Astrocyte (in vitro differentiated cells and primary cell): ENCODE measurements around the gene DUSP16. TPM values are rescaled to one million over a fixed set of nuclear protein-coding genes. Genes with fewer than 3 reads are reported as not detected.

ENCODE experiments used
- DNase-seq: peaks from one replicate; pipeline ENCODE4 v3.0.0-alpha.2; 2010; ENCODE audit warnings: low read depth
- FAIRE-seq: peaks from 2 replicates; lab custom pipeline; 2011; peaks lifted over from hg19 to GRCh38; lab: Jason Lieb, UNC
- H2AFZ ChIP-seq: 2 replicates; pipeline ENCODE4 v1.6.0; 2012; ENCODE audit warnings: low read depth, low read length, inconsistent platforms
- H3K27ac ChIP-seq: 2 replicates; pipeline ENCODE4 v1.5.1; 2011; ENCODE audit warnings: low read depth, low read length, inconsistent platforms
- H3K27me3 ChIP-seq: 2 replicates; pipeline ENCODE4 v1.6.0; 2011; ENCODE audit warnings: low read length, inconsistent platforms; ENCODE audit not compliant: insufficient read depth
- H3K36me3 ChIP-seq: 2 replicates; pipeline ENCODE4 v1.5.1; 2011; ENCODE audit warnings: low read length, inconsistent platforms; ENCODE audit not compliant: insufficient read depth
- H3K4me1 ChIP-seq: 2 replicates; pipeline ENCODE4 v1.5.1; 2011; ENCODE audit warnings: low read length, inconsistent platforms; ENCODE audit not compliant: insufficient read depth
- H3K4me2 ChIP-seq: 2 replicates; pipeline ENCODE4 v1.6.0; 2012; ENCODE audit warnings: low read length, inconsistent platforms
- H3K4me3 ChIP-seq: 2 replicates; pipeline ENCODE4 v1.5.1; 2011; ENCODE audit warnings: low read depth, mild to moderate bottlenecking, low read length, inconsistent platforms; ENCODE audit not compliant: insufficient read depth
- H3K79me2 ChIP-seq: 2 replicates; pipeline ENCODE4 v1.6.0; 2012; ENCODE audit warnings: mild to moderate bottlenecking, low read length, inconsistent platforms; ENCODE audit not compliant: insufficient read depth
- H3K9ac ChIP-seq: 2 replicates; pipeline ENCODE4 v1.6.0; 2012; ENCODE audit warnings: mild to moderate bottlenecking, low read length, inconsistent platforms
- H3K9me3 ChIP-seq: 2 replicates; pipeline ENCODE4 v1.5.1; 2012; ENCODE audit warnings: low read depth, mild to moderate bottlenecking, low read length, inconsistent platforms; ENCODE audit not compliant: insufficient read depth
- H4K20me1 ChIP-seq: 2 replicates; pipeline ENCODE4 v1.6.0; 2012; ENCODE audit warnings: low read length, inconsistent platforms; ENCODE audit not compliant: insufficient read depth
- H3K27ac Mint-ChIP-seq: one replicate; pipeline ENCODE4 v1.8.0; 2021; ENCODE audit warnings: mild to moderate bottlenecking, mixed read lengths; ENCODE audit not compliant: unreplicated experiment
- H3K27me3 Mint-ChIP-seq: one replicate; pipeline ENCODE4 v1.8.0; 2021; ENCODE audit warnings: low read depth, mixed read lengths; ENCODE audit not compliant: unreplicated experiment
- H3K36me3 Mint-ChIP-seq: one replicate; pipeline ENCODE4 v1.8.0; 2021; ENCODE audit warnings: low read depth, mixed read lengths; ENCODE audit not compliant: unreplicated experiment
- H3K4me1 Mint-ChIP-seq: one replicate; pipeline ENCODE4 v1.8.0; 2021; ENCODE audit warnings: low read depth, mixed read lengths; ENCODE audit not compliant: unreplicated experiment
- H3K4me3 Mint-ChIP-seq: one replicate; pipeline ENCODE4 v1.8.0; 2021; ENCODE audit warnings: mild to moderate bottlenecking, moderate library complexity, mixed read lengths; ENCODE audit not compliant: unreplicated experiment
- H3K9me3 Mint-ChIP-seq: one replicate; pipeline ENCODE4 v1.8.0; 2021; ENCODE audit warnings: mild to moderate bottlenecking, mixed read lengths; ENCODE audit not compliant: unreplicated experiment
- CTCF ChIP-seq: IDR thresholded peaks from 2 replicates; pipeline ENCODE4 v1.5.1; 2011; ENCODE audit warnings: low read depth, mild to moderate bottlenecking, inconsistent platforms, low read length, moderate library complexity; ENCODE audit not compliant: insufficient read depth
- EZH2 ChIP-seq: IDR thresholded peaks from 2 replicates; pipeline ENCODE4 v1.6.1; 2012; ENCODE audit warnings: mild to moderate bottlenecking, low read length, inconsistent platforms; ENCODE audit not compliant: insufficient read depth
- total RNA-seq: library from RNA; stranded (reverse); gene quantifications from 2 replicates; pipeline ENCODE4 v1.2.1, GENCODE V29; 2021

The DUSP16 gene
- total RNA-seq, 1 donor from 2014 or later, result 24.2 TPM

GRCh38 chr12:12436831-12437345 lies 125.8 kb downstream of the DUSP16 start:
- H3K27ac Mint-ChIP-seq, result no peak overlapping the region
- FAIRE-seq (no peak), DNase-seq (peak; percentile 25)
- TF ChIP-seq EZH2 (no peak), CTCF (no peak)
- Histone ChIP-seq H3K4me1 (peaks cover 3% of the 10 kb centered on the region), H3K4me2 (no peak overlapping the region), H2AFZ (no peak overlapping the region), H4K20me1 (no peaks in the 10 kb centered on the region), H3K79me2 (no peaks in the 10 kb centered on the region), H3K4me3 (no peak overlapping the region), H3K9ac (no peak overlapping the region), H3K36me3 (no peaks in the 10 kb centered on the region), H3K27ac (peak overlapping the region; percentile 31), H3K9me3 (no peaks in the 10 kb centered on the region), H3K27me3 (no peaks in the 10 kb centered on the region)
- peaks cover 2% of the 10 kb centered on the region for H3K4me1 Mint-ChIP-seq
- no peaks in the 10 kb centered on the region for H3K27me3 Mint-ChIP-seq
- H3K9me3 Mint-ChIP-seq, result peaks cover 2% of the 10 kb centered on the region
- peaks cover 10% of the 10 kb centered on the region for H3K36me3 Mint-ChIP-seq
- no peak overlapping the region for H3K4me3 Mint-ChIP-seq

- Mint-ChIP-seq H3K27me3 (no peaks in the 10 kb centered on the region), H3K27ac (no peak overlapping the region), H3K9me3 (peaks cover 2% of the 10 kb centered on the region), H3K4me1 (peaks cover 3% of the 10 kb centered on the region), H3K4me3 (no peak overlapping the region), H3K36me3 (peaks cover 9% of the 10 kb centered on the region)
- DNase-seq (no peak), FAIRE-seq (no peak)
- Histone ChIP-seq H3K4me2 (no peak overlapping the region), H3K4me3 (no peak overlapping the region), H3K27me3 (no peaks in the 10 kb centered on the region), H3K4me1 (no peaks in the 10 kb centered on the region), H3K36me3 (no peaks in the 10 kb centered on the region), H2AFZ (no peak overlapping the region), H3K27ac (no peak overlapping the region), H3K9me3 (no peaks in the 10 kb centered on the region), H3K79me2 (no peaks in the 10 kb centered on the region), H4K20me1 (no peaks in the 10 kb centered on the region), H3K9ac (no peak overlapping the region)
- no peak for TF ChIP-seq EZH2
- TF ChIP-seq CTCF, result no peak
These were observed 129.4 kb downstream of the DUSP16 start for GRCh38 chr12:12433203-12433731.

- no peak overlapping the region for H2AFZ ChIP-seq
- H3K4me1 ChIP-seq, result no peaks in the 10 kb centered on the region
- H3K4me2 ChIP-seq, result no peak overlapping the region
- H3K36me3 ChIP-seq, result no peaks in the 10 kb centered on the region
- H4K20me1 ChIP-seq, result no peaks in the 10 kb centered on the region
- H3K9ac ChIP-seq, result no peak overlapping the region
- DNase-seq (peak; percentile 68), FAIRE-seq (no peak)
- no peak overlapping the region for H3K4me3 ChIP-seq
- Mint-ChIP-seq H3K27ac (no peak overlapping the region), H3K36me3 (peaks cover 7% of the 10 kb centered on the region), H3K9me3 (peaks cover 2% of the 10 kb centered on the region), H3K4me3 (no peak overlapping the region), H3K27me3 (no peaks in the 10 kb centered on the region), H3K4me1 (peaks cover 3% of the 10 kb centered on the region)
- no peaks in the 10 kb centered on the region for H3K79me2 ChIP-seq
- TF ChIP-seq CTCF (no peak), EZH2 (no peak)
- H3K27me3 ChIP-seq, result no peaks in the 10 kb centered on the region
- H3K9me3 ChIP-seq, result no peaks in the 10 kb centered on the region
- H3K27ac ChIP-seq, result no peak overlapping the region
These were observed 130.3 kb downstream of the DUSP16 start for GRCh38 chr12:12432364-12432763.
